Naive thymus-derived CD8-positive, alpha-beta T cell (primary cell): Measurements from ENCODE around the gene UROD. TPM values are rescaled to one million over a fixed set of nuclear protein-coding genes. Genes with fewer than 3 reads are reported as not detected.

Source experiments
- ATAC-seq, 2 donors: fragments of 150-1000 bp; cut with Tn5 transposase in 1 of 2; sonication (Bioruptor Pico), chemical (Tn5 transposase) in 1 of 2; 1 replicate in 1 of 2; 2 replicates in 1 of 2; pipeline ENCODE4 v1.10.0; 2021; ENCODE audit warnings: mild to moderate bottlenecking in 2 of 2, moderate library complexity in 2 of 2
- POLR2A ChIA-PET: fragments of 350-600 bp; sonication (Branson Sonifier 250); formaldehyde crosslinking; loops from one replicate; lab custom pipeline; 2021; ENCODE audit warnings: antibody characterized with exemption; lab: Charles Lee
- DNase-seq, 10 donors: peaks; one replicate each; pipeline versions ENCODE4 v3.0.0 to v3.0.0-alpha.2; 2020 to 2022
- H3K27ac Mint-ChIP-seq, 10 donors: one replicate each; pipeline ENCODE4 v1.8.0; 2020 to 2022; ENCODE audit warnings: mild to moderate bottlenecking in 10 of 10, mixed read lengths in 10 of 10, moderate library complexity in 4 of 10, inconsistent platforms in 1 of 10
- H3K27me3 Mint-ChIP-seq, 5 donors: one replicate each; pipeline ENCODE4 v1.8.0; 2021 to 2022; ENCODE audit warnings: mixed read lengths in 5 of 5
- H3K36me3 Mint-ChIP-seq, 3 donors: one replicate each; pipeline ENCODE4 v1.8.0; 2020 to 2022; ENCODE audit warnings: mixed read lengths in 3 of 3, mild to moderate bottlenecking in 2 of 3, inconsistent platforms in 1 of 3
- H3K4me1 Mint-ChIP-seq, 4 donors: one replicate each; pipeline ENCODE4 v1.8.0; 2021 to 2022; ENCODE audit warnings: mixed read lengths in 4 of 4
- H3K4me3 Mint-ChIP-seq, 10 donors: one replicate each; pipeline ENCODE4 v1.8.0; 2020 to 2022; ENCODE audit warnings: mild to moderate bottlenecking in 10 of 10, mixed read lengths in 10 of 10, moderate library complexity in 6 of 10, inconsistent platforms in 1 of 10
- H3K9me3 Mint-ChIP-seq, 9 donors: one replicate each; pipeline ENCODE4 v1.8.0; 2020 to 2022; ENCODE audit warnings: mixed read lengths in 9 of 9, mild to moderate bottlenecking in 3 of 9, inconsistent platforms in 1 of 9, moderate library complexity in 1 of 9
- polyA plus RNA-seq, 3 donors: library from polyadenylated mRNA; unstranded; fragments of 300-500 nt; fragmentation: Illumina TruSeq; gene quantifications; one replicate each; pipeline ENCODE4 v1.2.3, GENCODE V29; 2021
- total RNA-seq, 8 experiments: library from RNA in 2 of 8; stranded (reverse) in 2 of 8; gene quantifications; one replicate each; pipeline ENCODE4 v1.2.3 and lab custom pipeline; 2021 to 2026

Gene UROD
- total and polyA plus RNA-seq, 5 experiments from 2014 or later = 71.6 to 80.9 (median 74.9) TPM

DNA sequence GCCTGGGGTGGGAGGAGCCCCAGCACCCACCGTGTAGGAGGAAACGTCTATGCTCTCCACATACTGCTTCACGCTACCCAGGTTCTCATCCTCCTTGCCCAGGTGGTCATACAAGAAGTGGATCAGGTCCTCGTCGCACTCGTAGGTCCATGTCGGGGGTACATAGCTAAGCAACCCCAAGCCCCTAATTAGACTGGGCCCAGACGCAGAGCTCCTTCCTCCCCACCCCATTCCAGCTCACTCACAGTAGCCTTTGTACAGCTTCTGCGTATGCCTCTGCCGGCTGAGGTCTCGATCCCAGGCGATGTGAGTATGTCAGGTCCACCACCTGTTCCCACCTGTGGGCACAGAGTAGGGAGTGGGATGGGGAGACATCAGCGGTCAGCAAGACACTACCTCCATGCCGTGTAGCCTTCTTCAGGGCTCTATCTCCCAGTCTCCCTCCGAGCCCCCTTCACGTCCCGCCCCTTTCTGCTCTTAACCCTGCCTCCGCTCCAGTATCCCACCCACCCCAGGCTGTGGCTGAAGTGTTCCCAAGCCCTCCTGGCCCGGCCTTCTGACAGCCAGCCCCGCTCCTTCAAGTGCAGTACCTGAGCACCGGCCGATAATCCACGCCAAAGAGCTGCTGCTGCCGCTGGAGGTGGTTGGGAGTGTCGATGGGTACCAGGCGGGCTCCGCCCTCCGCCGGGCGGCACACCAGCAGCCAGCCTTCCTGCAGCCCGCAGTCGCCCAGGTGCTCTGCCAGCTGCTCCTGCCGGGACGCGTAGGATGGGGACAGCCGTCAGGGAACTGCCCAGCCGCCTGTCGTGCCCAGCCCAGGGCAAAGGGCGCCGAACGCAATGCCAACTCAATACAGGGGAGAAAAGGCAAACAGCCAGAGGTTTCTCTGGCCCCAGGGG is 1.8 kb upstream of the UROD start:
- H3K27me3 Mint-ChIP-seq = no peaks in the 10 kb centered on the region
- H3K27ac Mint-ChIP-seq = peak overlapping the region; percentile 54 to 90 (median 85)
- H3K36me3 Mint-ChIP-seq = peaks cover 0 to 47% (median 0%) of the 10 kb centered on the region in 3 donors
- peaks cover 21 to 56% (median 49%) of the 10 kb centered on the region in 4 donors for H3K4me1 Mint-ChIP-seq
- H3K4me3 Mint-ChIP-seq = peak overlapping the region; percentile 81 to 93 (median 84)
- POLR2A ChIA-PET = interaction anchor here (0.9 to 6.2 kb wide), 18 partner anchors 11 to 676 kb away, joined by 3 to 112 read pairs (median 16); partner anchors contain the start of genes AKR1A1, EIF2B3, GPBP1L1 and MUTYH
- DNase-seq (peak in 5 of 10 donors; percentile 13 to 34 (median 18)), ATAC-seq (peak; percentile 15 to 18)
- H3K9me3 Mint-ChIP-seq = no peaks in the 10 kb centered on the region

DNA sequence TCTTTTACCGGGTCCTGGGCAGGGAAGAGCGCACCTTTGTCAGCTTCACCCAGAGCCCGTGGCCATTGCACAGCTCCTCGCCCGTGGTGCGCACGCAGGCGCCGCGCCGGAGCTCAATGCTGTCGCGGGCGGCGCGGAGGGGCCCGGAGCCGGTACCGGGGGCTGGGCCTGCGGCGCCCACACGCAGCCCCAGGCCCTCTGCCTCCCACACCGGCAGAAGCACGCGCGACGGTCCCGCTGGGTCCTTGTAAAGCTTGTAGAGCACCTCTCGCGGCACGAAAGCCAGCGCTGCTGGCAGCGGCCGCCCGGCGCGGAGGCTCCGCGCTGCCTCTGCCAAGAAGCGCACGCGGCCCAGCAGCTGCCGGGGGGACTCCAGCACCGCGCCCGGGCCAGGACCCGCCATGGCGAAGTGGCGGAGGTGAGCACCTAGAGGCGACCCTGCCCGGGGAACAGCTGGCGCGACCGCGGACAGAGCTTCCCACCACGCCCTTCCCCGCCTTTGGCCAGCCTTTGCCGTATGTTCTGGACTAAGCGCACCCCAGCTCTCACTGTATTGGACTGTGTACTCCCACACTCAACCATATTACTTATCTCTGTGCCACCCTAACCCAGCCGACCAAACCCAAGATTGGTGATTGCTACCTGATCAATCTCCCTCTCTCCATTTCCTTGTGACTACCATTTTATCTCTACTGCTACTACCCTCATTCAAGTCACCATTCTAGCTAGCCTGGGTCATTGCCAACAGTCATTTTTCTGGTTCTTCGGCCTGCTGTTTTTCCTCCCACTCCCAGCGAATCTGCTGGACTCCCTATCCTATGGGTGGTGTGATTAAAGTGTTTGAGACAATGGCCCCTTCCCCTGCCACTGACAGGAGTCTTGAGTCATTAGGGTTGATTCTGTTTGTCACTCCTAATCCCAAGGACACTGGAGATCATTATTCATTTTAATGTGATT is 921 bp upstream of the UROD start, which contains the start of gene HECTD3:
Gene HECTD3 (minus strand): TSS at position 470 of the 957 bp plus-strand sequence. CDS start 67 bp downstream, at position 403.
- peaks cover 0 to 44% (median 0%) of the 10 kb centered on the region in 3 donors for H3K36me3 Mint-ChIP-seq
- peak within 1 kb of the TSS; percentile 81 to 97 (median 93) for H3K4me3 Mint-ChIP-seq
- DNase-seq = peak; percentile 44 to 78 (median 55)
- no peaks in the 10 kb centered on the region for H3K27me3 Mint-ChIP-seq
- POLR2A ChIA-PET = interaction anchor here (0.6 to 6.2 kb wide), 28 partner anchors 12 to 675 kb away, joined by 3 to 112 read pairs (median 6); partner anchors contain the start of genes AKR1A1, BTBD19, EIF2B3 and GPBP1L1
- no peaks in the 10 kb centered on the region for H3K9me3 Mint-ChIP-seq
- peak within 1 kb of the TSS; percentile 87 to 99 (median 95) for H3K27ac Mint-ChIP-seq
- H3K4me1 Mint-ChIP-seq = peaks cover 21 to 56% (median 49%) of the 10 kb centered on the region in 4 donors
- peak; percentile 61 to 63 for ATAC-seq

DNA sequence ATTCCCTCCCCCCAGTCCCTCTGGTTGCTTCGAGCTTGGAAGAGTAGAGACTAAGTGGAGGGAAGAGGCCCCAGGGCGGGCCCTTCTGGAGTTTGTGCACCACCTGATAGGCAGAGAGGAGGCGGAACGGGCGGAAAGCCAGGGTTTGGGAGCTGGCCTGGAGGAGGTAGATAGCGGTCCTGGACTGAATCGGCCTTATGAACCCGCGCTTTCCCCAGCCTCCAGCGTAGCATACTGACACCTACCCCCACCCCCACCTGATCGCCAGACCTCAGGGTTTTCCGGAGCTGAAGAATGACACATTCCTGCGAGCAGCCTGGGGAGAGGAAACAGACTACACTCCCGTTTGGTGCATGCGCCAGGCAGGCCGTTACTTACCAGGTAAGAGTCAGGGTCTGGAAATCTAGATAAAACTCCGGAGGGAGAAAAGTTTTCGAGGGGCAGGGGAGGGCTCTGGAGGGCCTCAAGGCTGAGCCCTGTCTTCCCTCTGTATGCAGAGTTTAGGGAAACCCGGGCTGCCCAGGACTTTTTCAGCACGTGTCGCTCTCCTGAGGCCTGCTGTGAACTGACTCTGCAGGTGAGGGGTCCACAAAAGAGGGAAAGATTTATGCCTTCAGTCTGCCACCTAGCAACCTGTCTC is 705 bp downstream of the UROD start:
- Mint-ChIP-seq H3K9me3 (no peaks in the 10 kb centered on the region), H3K4me3 (peak overlapping the region; percentile 81 to 97 (median 93)), H3K36me3 (peaks cover 0 to 29% (median 0%) of the 10 kb centered on the region in 3 donors), H3K27ac (peak overlapping the region; percentile 87 to 99 (median 95)), H3K4me1 (peaks cover 21 to 56% (median 49%) of the 10 kb centered on the region in 4 donors), H3K27me3 (no peaks in the 10 kb centered on the region)
- DNase-seq (peak in 1 of 10 donors; percentile 15), ATAC-seq (no peak)
- POLR2A ChIA-PET = interaction anchor here (0.5 to 6.2 kb wide), 19 partner anchors 26 to 1269 kb away, joined by 3 to 112 read pairs (median 16); partner anchors contain the start of genes CCDC163, EIF2B3, MMACHC and MUTYH

DNA sequence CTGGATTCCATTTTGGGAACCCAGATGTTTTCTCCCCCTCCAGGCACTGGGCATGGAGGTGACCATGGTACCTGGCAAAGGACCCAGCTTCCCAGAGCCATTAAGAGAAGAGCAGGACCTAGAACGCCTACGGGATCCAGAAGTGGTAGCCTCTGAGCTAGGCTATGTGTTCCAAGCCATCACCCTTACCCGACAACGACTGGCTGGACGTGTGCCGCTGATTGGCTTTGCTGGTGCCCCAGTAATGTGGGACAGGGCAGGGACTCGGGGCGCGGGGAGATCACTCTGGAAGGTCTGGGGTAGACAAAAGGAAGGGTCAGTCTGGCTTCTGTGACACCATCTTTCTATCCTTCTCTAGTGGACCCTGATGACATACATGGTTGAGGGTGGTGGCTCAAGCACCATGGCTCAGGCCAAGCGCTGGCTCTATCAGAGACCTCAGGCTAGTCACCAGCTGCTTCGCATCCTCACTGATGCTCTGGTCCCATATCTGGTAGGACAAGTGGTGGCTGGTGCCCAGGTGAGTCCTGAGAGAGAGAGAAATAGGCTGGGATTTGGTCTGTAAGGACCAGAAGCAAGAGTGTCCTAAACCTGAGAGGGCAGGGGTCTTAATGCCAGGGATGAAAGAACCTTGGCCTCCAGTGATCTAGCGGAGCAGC is 1.6 kb downstream of the UROD start:
- H3K4me3 Mint-ChIP-seq = peak overlapping the region in 9 of 10 donors; percentile 15 to 97 (median 72)
- DNase-seq (no peak), ATAC-seq (no peak)
- H3K9me3 Mint-ChIP-seq = no peaks in the 10 kb centered on the region
- peaks cover 21 to 55% (median 50%) of the 10 kb centered on the region in 4 donors for H3K4me1 Mint-ChIP-seq
- POLR2A ChIA-PET = interaction anchor here (0.6 to 6.2 kb wide), 11 partner anchors 7 to 672 kb away, joined by 3 to 112 read pairs (median 7); partner anchors contain the start of genes CCDC163, EIF2B3, GPBP1L1 and MMACHC
- peak overlapping the region in 6 of 10 donors; percentile 20 to 95 (median 86) for H3K27ac Mint-ChIP-seq
- H3K27me3 Mint-ChIP-seq = no peaks in the 10 kb centered on the region
- H3K36me3 Mint-ChIP-seq = peaks cover 0 to 21% (median 0%) of the 10 kb centered on the region in 3 donors

- peaks cover 0 to 13% (median 0%) of the 10 kb centered on the region in 3 donors for H3K36me3 Mint-ChIP-seq
- H3K4me1 Mint-ChIP-seq = peaks cover 17 to 47% (median 44%) of the 10 kb centered on the region in 4 donors
- POLR2A ChIA-PET = interaction anchor here (0.6 to 6.2 kb wide), 12 partner anchors 8 to 672 kb away, joined by 3 to 112 read pairs (median 4); partner anchors contain the start of genes CCDC163, EIF2B3, GPBP1L1 and MMACHC
- H3K4me3 Mint-ChIP-seq = peak overlapping the region; percentile 33 to 86 (median 66)
- H3K27me3 Mint-ChIP-seq = no peaks in the 10 kb centered on the region
- DNase-seq (peak; percentile 64 to 90 (median 78)), ATAC-seq (peak; percentile 30 to 36)
- peak overlapping the region; percentile 38 to 91 (median 82) for H3K27ac Mint-ChIP-seq
- H3K9me3 Mint-ChIP-seq = no peaks in the 10 kb centered on the region
These were observed 2.4 kb downstream of the UROD start for GRCh38 chr1:45014321-45015028.

DNA sequence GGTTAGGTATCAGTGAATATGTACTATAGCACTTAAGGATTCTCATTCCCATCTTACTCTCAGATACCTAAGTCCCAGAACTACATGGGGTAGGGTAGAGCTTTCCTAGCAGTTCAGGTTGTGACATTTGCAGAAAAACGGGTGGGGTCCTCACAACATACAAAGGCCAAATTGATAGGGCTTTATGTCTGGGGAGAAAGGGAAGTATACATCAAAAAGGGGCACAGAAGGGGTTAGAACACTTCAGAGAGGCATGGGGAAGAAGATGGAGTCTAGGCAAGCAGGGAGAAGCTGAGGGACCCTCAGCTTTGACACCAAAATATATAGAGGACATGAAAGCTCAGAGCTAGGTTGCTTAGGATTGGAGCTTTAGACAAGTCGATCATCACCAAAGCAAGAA is 3.6 kb downstream of the UROD start:
- POLR2A ChIA-PET = interaction anchor here (6.2 kb wide), 1 partner anchor 286 kb away, joined by 112 read pairs; no protein-coding TSS in a partner anchor
- Mint-ChIP-seq H3K27ac (peak overlapping the region in 3 of 10 donors; percentile 18 to 30 (median 25)), H3K4me3 (no peak overlapping the region), H3K4me1 (peaks cover 15 to 36% (median 34%) of the 10 kb centered on the region in 4 donors), H3K9me3 (no peaks in the 10 kb centered on the region), H3K27me3 (no peaks in the 10 kb centered on the region), H3K36me3 (peaks cover 0 to 13% (median 0%) of the 10 kb centered on the region in 3 donors)
- ATAC-seq (no peak), DNase-seq (no peak)

DNA sequence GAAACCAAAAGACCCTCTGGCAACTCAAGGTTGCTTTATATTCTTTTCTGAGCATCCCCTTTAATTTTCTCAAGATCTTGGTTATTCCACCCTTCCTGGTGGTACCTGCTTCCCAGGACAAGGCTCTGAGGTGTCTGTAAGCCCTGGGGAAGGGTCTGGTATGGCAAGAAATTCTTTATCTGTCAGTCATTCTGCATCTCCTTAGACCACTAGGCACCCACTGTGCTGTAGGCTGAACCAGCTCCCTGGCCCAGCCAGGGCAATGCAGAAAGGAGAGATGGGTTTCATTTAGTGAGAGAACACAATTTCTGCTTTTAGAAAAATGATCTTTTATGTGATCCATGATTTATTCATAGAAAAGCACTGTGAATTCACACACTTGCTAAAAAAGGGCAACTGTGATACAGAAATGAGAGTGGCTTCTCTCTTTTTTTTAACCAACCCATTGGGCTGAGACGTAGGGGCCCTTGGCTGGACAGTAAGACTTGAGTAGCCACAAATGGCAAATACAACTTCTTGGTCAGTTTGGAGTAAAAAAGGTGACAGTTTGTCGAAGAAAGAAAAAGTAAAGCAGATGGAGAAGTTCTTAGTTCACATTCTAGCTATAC is 4.1 kb downstream of the UROD start:
- Mint-ChIP-seq H3K36me3 (peaks cover 0 to 13% (median 0%) of the 10 kb centered on the region in 3 donors), H3K27me3 (no peaks in the 10 kb centered on the region), H3K4me3 (peak overlapping the region in 1 of 10 donors; percentile 6), H3K27ac (peak overlapping the region in 2 of 10 donors; percentile 7 to 30), H3K4me1 (peaks cover 14 to 35% (median 32%) of the 10 kb centered on the region in 4 donors), H3K9me3 (no peaks in the 10 kb centered on the region)
- POLR2A ChIA-PET = interaction anchor here (6.2 kb wide), 1 partner anchor 285 kb away, joined by 112 read pairs; no protein-coding TSS in a partner anchor
- DNase-seq (no peak), ATAC-seq (no peak)

DNA sequence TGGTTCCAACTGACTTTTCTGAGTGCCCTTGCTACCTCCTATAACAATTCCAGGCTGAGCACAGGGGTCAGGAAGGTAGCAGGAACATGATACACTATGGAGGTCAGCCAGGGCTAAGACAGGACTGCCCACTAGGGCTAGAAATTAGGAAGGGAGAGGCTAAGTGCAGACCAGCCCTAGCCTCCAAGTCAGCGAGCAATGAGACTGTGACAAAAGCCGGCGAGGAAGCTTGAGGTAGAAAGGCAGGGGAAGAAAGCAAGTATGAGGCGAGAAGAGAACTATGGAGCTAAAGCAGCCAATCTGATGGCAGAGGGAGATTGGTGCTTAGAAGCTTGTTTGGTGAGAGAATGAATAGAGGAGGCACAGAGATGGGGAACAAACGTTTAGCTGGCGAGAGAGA is 4.7 kb downstream of the UROD start:
- DNase-seq (no peak), ATAC-seq (no peak)
- H3K36me3 Mint-ChIP-seq = peaks cover 0 to 13% (median 0%) of the 10 kb centered on the region in 3 donors
- peak overlapping the region in 5 of 10 donors; percentile 0 to 66 (median 37) for H3K27ac Mint-ChIP-seq
- POLR2A ChIA-PET = no interaction called here
- no peaks in the 10 kb centered on the region for H3K9me3 Mint-ChIP-seq
- no peaks in the 10 kb centered on the region for H3K27me3 Mint-ChIP-seq
- peaks cover 10 to 30% (median 26%) of the 10 kb centered on the region in 4 donors for H3K4me1 Mint-ChIP-seq
- H3K4me3 Mint-ChIP-seq = no peak overlapping the region

DNA sequence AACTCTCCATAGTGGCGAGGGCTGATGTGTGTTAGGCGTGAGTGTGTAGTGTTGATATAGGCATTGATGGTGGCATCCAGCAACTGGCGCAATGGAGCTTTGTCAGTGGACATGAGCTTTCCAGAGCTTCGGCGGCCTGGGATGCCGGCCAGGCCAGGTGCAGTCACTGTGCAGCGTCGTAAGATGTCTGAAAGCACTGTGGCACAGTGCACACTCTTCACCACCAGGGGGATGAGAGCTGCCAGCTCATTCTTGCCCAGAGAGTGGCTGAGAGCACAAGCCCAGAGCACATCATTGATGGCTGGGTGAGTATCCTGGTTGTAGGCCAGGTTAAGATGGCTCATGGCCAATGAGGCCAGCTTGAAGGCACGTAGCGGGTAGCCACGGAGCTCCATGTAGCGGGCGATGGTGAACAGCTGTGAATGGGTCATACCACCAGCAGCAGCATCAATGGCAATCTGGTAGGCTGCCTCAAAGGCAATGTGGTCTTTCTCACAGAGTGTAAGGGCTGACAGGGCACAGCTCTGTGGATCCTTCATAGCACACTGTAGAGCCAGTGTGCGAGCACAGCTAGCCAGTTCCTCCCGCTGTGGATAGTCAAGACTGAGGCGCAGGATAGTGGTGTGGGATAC is 6.7 kb downstream of the UROD start:
- POLR2A ChIA-PET = interaction anchor here (1.0 to 1.1 kb wide), 2 partner anchors 282 to 285 kb away, joined by 4 to 5 read pairs; no protein-coding TSS in a partner anchor
- Mint-ChIP-seq H3K9me3 (no peaks in the 10 kb centered on the region), H3K4me3 (no peak overlapping the region), H3K36me3 (peaks cover 0 to 13% (median 0%) of the 10 kb centered on the region in 3 donors), H3K27me3 (no peaks in the 10 kb centered on the region), H3K4me1 (peaks cover 6 to 13% (median 11%) of the 10 kb centered on the region in 4 donors), H3K27ac (peak overlapping the region in 4 of 10 donors; percentile 19 to 69 (median 59))
- peak; percentile 90 for ATAC-seq
- DNase-seq = peak in 9 of 10 donors; percentile 14 to 65 (median 46)
